HL-60 (cell line): ENCODE results near the gene TEDC1.

ENCODE experiments used
- GABPA ChIP-seq: IDR thresholded peaks from 2 replicates; pipeline ENCODE4 v1.6.1; 2012; ENCODE audit warnings: low read depth
- POLR2AphosphoS5 ChIP-seq: IDR thresholded peaks from 2 replicates; pipeline ENCODE4 v1.6.1; 2012; ENCODE audit warnings: low read depth
- TF ChIP-seq, protein P1 (sequence below): IDR thresholded peaks from one replicate; pipeline ENCODE4 v1.5.1; 2011; ENCODE audit warnings: low read length, control low read depth, inconsistent platforms; ENCODE audit not compliant: insufficient read depth
- TF ChIP-seq, protein P2 (sequence below): IDR thresholded peaks from 2 replicates; pipeline ENCODE4 v1.6.1; 2012; ENCODE audit warnings: low read depth; ENCODE audit not compliant: insufficient replicate concordance

DNA sequence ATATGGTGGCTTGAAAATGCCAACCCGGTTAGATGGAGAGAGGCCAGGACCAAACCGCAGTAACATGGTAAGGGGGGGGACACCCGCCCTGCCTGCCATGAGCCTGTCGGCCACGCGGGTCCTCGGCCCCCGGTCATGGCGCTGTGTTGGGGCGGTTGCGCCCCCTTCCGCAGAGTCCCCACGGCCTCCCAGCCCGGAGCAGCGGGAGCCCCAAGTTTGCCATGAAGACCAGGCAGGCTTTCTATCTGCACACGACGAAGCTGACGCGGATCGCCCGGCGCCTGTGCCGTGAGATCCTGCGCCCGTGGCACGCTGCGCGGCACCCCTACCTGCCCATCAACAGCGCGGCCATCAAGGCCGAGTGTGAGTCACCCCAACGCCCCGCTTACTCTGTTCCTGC lies 26.5 kb upstream of the TEDC1 start:
- TF ChIP-seq, protein P1, sequence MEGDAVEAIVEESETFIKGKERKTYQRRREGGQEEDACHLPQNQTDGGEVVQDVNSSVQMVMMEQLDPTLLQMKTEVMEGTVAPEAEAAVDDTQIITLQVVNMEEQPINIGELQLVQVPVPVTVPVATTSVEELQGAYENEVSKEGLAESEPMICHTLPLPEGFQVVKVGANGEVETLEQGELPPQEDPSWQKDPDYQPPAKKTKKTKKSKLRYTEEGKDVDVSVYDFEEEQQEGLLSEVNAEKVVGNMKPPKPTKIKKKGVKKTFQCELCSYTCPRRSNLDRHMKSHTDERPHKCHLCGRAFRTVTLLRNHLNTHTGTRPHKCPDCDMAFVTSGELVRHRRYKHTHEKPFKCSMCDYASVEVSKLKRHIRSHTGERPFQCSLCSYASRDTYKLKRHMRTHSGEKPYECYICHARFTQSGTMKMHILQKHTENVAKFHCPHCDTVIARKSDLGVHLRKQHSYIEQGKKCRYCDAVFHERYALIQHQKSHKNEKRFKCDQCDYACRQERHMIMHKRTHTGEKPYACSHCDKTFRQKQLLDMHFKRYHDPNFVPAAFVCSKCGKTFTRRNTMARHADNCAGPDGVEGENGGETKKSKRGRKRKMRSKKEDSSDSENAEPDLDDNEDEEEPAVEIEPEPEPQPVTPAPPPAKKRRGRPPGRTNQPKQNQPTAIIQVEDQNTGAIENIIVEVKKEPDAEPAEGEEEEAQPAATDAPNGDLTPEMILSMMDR, result no peak
- TF ChIP-seq, protein P2, sequence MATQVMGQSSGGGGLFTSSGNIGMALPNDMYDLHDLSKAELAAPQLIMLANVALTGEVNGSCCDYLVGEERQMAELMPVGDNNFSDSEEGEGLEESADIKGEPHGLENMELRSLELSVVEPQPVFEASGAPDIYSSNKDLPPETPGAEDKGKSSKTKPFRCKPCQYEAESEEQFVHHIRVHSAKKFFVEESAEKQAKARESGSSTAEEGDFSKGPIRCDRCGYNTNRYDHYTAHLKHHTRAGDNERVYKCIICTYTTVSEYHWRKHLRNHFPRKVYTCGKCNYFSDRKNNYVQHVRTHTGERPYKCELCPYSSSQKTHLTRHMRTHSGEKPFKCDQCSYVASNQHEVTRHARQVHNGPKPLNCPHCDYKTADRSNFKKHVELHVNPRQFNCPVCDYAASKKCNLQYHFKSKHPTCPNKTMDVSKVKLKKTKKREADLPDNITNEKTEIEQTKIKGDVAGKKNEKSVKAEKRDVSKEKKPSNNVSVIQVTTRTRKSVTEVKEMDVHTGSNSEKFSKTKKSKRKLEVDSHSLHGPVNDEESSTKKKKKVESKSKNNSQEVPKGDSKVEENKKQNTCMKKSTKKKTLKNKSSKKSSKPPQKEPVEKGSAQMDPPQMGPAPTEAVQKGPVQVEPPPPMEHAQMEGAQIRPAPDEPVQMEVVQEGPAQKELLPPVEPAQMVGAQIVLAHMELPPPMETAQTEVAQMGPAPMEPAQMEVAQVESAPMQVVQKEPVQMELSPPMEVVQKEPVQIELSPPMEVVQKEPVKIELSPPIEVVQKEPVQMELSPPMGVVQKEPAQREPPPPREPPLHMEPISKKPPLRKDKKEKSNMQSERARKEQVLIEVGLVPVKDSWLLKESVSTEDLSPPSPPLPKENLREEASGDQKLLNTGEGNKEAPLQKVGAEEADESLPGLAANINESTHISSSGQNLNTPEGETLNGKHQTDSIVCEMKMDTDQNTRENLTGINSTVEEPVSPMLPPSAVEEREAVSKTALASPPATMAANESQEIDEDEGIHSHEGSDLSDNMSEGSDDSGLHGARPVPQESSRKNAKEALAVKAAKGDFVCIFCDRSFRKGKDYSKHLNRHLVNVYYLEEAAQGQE, result no peak
- no peak for TF ChIP-seq GABPA
- no peak for TF ChIP-seq POLR2AphosphoS5
